Hepatocyte (in vitro differentiated cells): Measurements from ENCODE around the gene CPT2.

Source experiments
- CTCF ChIP-seq: fragments of 200-600 bp; sonication (generic); IDR thresholded peaks from 2 replicates; pipeline ENCODE4 v1.5.1; 2016; ENCODE audit warnings: antibody characterized with exemption, mild to moderate bottlenecking; ENCODE audit not compliant: poor library complexity
- EZH2 ChIP-seq: fragments of 200-600 bp; sonication (generic); IDR thresholded peaks from 2 replicates; pipeline ENCODE4 v1.6.1; 2016; ENCODE audit warnings: antibody characterized with exemption, mild to moderate bottlenecking, borderline replicate concordance
- EZH2phosphoT487 ChIP-seq: fragments of 200-600 bp; sonication (generic); IDR thresholded peaks from one replicate; pipeline ENCODE4 v1.6.1; 2018; ENCODE audit warnings: antibody characterized with exemption, mild to moderate bottlenecking, low read depth, moderate library complexity; ENCODE audit not compliant: unreplicated experiment, severe bottlenecking

DNA sequence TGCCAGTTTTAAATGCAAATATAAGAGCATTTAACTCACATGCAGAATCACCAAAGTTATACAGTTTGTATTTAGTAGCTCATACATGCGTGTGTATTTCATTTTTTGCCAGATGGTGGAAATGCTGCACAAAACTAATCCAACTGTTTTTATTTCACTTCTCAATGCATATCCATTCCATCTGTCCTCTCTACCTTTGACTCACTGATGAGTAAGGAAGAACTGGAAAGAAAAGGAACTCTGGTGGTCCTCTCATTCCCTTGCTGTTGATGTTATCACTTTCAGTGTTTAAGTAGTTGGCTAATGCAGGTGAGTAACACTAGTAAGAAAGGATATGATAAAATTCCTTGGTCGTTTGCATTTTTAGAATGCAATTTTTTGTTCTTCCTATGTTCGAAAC, 48.5 kb upstream of the CPT2 start:
- no peak for TF ChIP-seq EZH2phosphoT487
- TF ChIP-seq CTCF = no peak
- no peak for TF ChIP-seq EZH2
